Measurements from ENCODE around the gene TMCC1. TPM values are rescaled to one million over a fixed set of nuclear protein-coding genes. Genes with fewer than 3 reads are reported as not detected.

Gene TMCC1
- total RNA-seq, 2 experiments from 2014 or later: 33.3 to 33.8 TPM

GRCh38 chr3:129663930-129664646, 229.4 kb downstream of the TMCC1 start:
- Histone ChIP-seq H3K27me3 (ENCODE audit: control insufficient read depth in 1 of 2, insufficient read depth in 2 of 2, low read length in 2 of 2) (no peaks in the 10 kb centered on the region), H3K4me3 (ENCODE audit: low read length) (no peak overlapping the region), H3K36me3 (ENCODE audit: insufficient read depth, low read length) (no peaks in the 10 kb centered on the region), H3K27ac (ENCODE audit: low read depth in 1 of 2, low read length in 2 of 2) (no peak overlapping the region), H3K9me3 (ENCODE audit: control insufficient read depth in 1 of 2, insufficient read depth in 1 of 2, low read length in 2 of 2) (no peaks in the 10 kb centered on the region), H3K4me1 (ENCODE audit: insufficient read depth, low read length) (no peaks in the 10 kb centered on the region)
- ChIA-PET CTCF (no interaction called here), POLR2A (no interaction called here)
- Mint-ChIP-seq H3K27ac (no peak overlapping the region), H3K4me3 (no peak overlapping the region), H3K9me3 (no peaks in the 10 kb centered on the region), H3K4me1 (ENCODE audit: low read depth) (peaks cover 23% of the 10 kb centered on the region), H3K27me3 (no peaks in the 10 kb centered on the region), H3K36me3 (ENCODE audit: low read depth) (peaks cover 22% of the 10 kb centered on the region)
- DNase-seq (no peak), ATAC-seq (ENCODE audit: poor library complexity) (no peak)
- intact Hi-C loops (cut with DNase I, micrococcal nuclease): no loop called here
- TF ChIP-seq CTCF (IDR thresholded peaks at IDR 0.05): no peak

- Histone ChIP-seq H3K27me3 (ENCODE audit: control insufficient read depth in 1 of 2, insufficient read depth in 2 of 2, low read length in 2 of 2) (no peaks in the 10 kb centered on the region), H3K4me1 (ENCODE audit: insufficient read depth, low read length) (peaks cover 2% of the 10 kb centered on the region), H3K4me3 (ENCODE audit: low read length) (no peak overlapping the region), H3K27ac (ENCODE audit: low read depth in 1 of 2, low read length in 2 of 2) (no peak overlapping the region), H3K36me3 (ENCODE audit: insufficient read depth, low read length) (no peaks in the 10 kb centered on the region), H3K9me3 (ENCODE audit: control insufficient read depth in 1 of 2, insufficient read depth in 1 of 2, low read length in 2 of 2) (no peaks in the 10 kb centered on the region)
- H3K4me3 Mint-ChIP-seq: no peak overlapping the region
- no peak for TF ChIP-seq CTCF (IDR thresholded peaks at IDR 0.05)
- DNase-seq (no peak), ATAC-seq (ENCODE audit: poor library complexity) (no peak)
- intact Hi-C loops (cut with DNase I, micrococcal nuclease): no loop called here
- CTCF ChIA-PET: interaction anchor here (0.7 kb wide), 1 partner anchor 302 kb away, joined by 3 read pairs; no protein-coding TSS in a partner anchor
- H3K27ac Mint-ChIP-seq: no peak overlapping the region
- no peaks in the 10 kb centered on the region for H3K9me3 Mint-ChIP-seq
- H3K27me3 Mint-ChIP-seq: no peaks in the 10 kb centered on the region
- POLR2A ChIA-PET: no interaction called here
- peaks cover 31% of the 10 kb centered on the region for H3K4me1 Mint-ChIP-seq (ENCODE audit: low read depth)
- peaks cover 17% of the 10 kb centered on the region for H3K36me3 Mint-ChIP-seq (ENCODE audit: low read depth)
These were observed 230.5 kb downstream of the TMCC1 start for GRCh38 chr3:129663045-129663446.

GRCh38 chr3:129662191-129662608, 231.3 kb downstream of the TMCC1 start:
- no peaks in the 10 kb centered on the region for H3K36me3 ChIP-seq (ENCODE audit: insufficient read depth, low read length)
- POLR2A ChIA-PET: no interaction called here
- intact Hi-C loops (cut with DNase I, micrococcal nuclease): no loop called here
- H3K27me3 Mint-ChIP-seq: no peaks in the 10 kb centered on the region
- no peak overlapping the region for H3K27ac ChIP-seq (ENCODE audit: low read depth in 1 of 2, low read length in 2 of 2)
- H3K36me3 Mint-ChIP-seq (ENCODE audit: low read depth): peaks cover 9% of the 10 kb centered on the region
- no peak overlapping the region for H3K4me3 ChIP-seq (ENCODE audit: low read length)
- no peaks in the 10 kb centered on the region for H3K9me3 Mint-ChIP-seq
- H3K27ac Mint-ChIP-seq: no peak overlapping the region
- ATAC-seq (ENCODE audit: poor library complexity) (no peak), DNase-seq (no peak)
- H3K9me3 ChIP-seq (ENCODE audit: control insufficient read depth in 1 of 2, insufficient read depth in 1 of 2, low read length in 2 of 2): no peaks in the 10 kb centered on the region
- no peak overlapping the region for H3K4me3 Mint-ChIP-seq
- peaks cover 2% of the 10 kb centered on the region for H3K4me1 ChIP-seq (ENCODE audit: insufficient read depth, low read length)
- TF ChIP-seq CTCF (IDR thresholded peaks at IDR 0.05): no peak
- no peaks in the 10 kb centered on the region for H3K27me3 ChIP-seq (ENCODE audit: control insufficient read depth in 1 of 2, insufficient read depth in 2 of 2, low read length in 2 of 2)
- H3K4me1 Mint-ChIP-seq (ENCODE audit: low read depth): peaks cover 27% of the 10 kb centered on the region
- CTCF ChIA-PET: no interaction called here
